22Rv1 (cell line): ENCODE measurements around the gene TMEM240.
A peak's percentile ranks its signal among the peaks of the same experiment; 100 is the strongest.
"Not testable (repeated sequence)": the region's sequence is repeated elsewhere in the genome, so short reads cannot be mapped to it uniquely, and the experiment has no call there.

Source experiments
- H3K27ac ChIP-seq: fragments of 450-650 bp; 2 replicates; pipeline ENCODE4 v1.5.1; 2017
- CTCF ChIP-seq: fragments of 450-650 bp; IDR thresholded peaks from 2 replicates; pipeline ENCODE4 v1.5.1; 2017; ENCODE audit warnings: mild to moderate bottlenecking
- ZFX ChIP-seq: fragments of 450-650 bp; IDR thresholded peaks from 2 replicates; pipeline ENCODE4 v1.6.1; 2017; ENCODE audit warnings: antibody characterized with exemption, borderline replicate concordance

TMEM240 gene

GRCh38 chr1:1507305-1507704 is 33.1 kb downstream of the TMEM240 start:
- TF ChIP-seq ZFX (no peak), CTCF (no peak)

GRCh38 chr1:1505801-1506200 is 34.6 kb downstream of the TMEM240 start:
- H3K27ac ChIP-seq, result peak overlapping the region; percentile 89

More at GRCh38 chr1:1507305-1507704, 33.1 kb downstream of the TMEM240 start:
- peak overlapping the region; percentile 89; the same call in 1 of the 2 replicates for H3K27ac ChIP-seq

GRCh38 chr1:1505366-1505798 is 35.0 kb downstream of the TMEM240 start:
- peak; percentile 40 for TF ChIP-seq CTCF
- H3K27ac ChIP-seq, result peak overlapping the region; percentile 89

- peak; percentile 91 for TF ChIP-seq CTCF
- peak overlapping the region; percentile 89 for H3K27ac ChIP-seq
These were observed 35.6 kb downstream of the TMEM240 start for GRCh38 chr1:1504777-1505365.

- H3K27ac ChIP-seq, result not testable (repeated sequence)
These were observed 44.9 kb downstream of the TMEM240 start for GRCh38 chr1:1495461-1495975.

GRCh38 chr1:1494311-1494710 is 46.1 kb downstream of the TMEM240 start:
- not testable (repeated sequence) for H3K27ac ChIP-seq

- no peak for TF ChIP-seq ZFX
- no peak overlapping the region for H3K27ac ChIP-seq
These were observed 48.8 kb downstream of the TMEM240 start for GRCh38 chr1:1491601-1492000.

- H3K27ac ChIP-seq, result no peak overlapping the region
- TF ChIP-seq CTCF (no peak), ZFX (no peak)
These were observed 49.7 kb downstream of the TMEM240 start for GRCh38 chr1:1490633-1491230.

GRCh38 chr1:1489861-1490260 is 50.6 kb downstream of the TMEM240 start:
- TF ChIP-seq ZFX, result no peak
- no peak for TF ChIP-seq CTCF
- no peak overlapping the region for H3K27ac ChIP-seq
